K562 (cell line): Measurements from ENCODE around the gene EFNB3. TPM values are rescaled to one million over a fixed set of nuclear protein-coding genes. Genes with fewer than 3 reads are reported as not detected.

ENCODE experiments used
- ADNP ChIP-seq: fragments of 200-800 bp; sonication (Bioruptor generic); IDR thresholded peaks from 2 replicates; pipeline ENCODE4 v1.6.1; 2016; ENCODE audit warnings: missing genetic modification characterization, missing compliant biosample characterization
- CBX3 ChIP-seq, 2 experiments: IDR thresholded peaks; 1 replicate in 1 of 2; 2 replicates in 1 of 2; pipeline ENCODE4 v1.6.1; 2012; ENCODE audit warnings: inconsistent platforms in 2 of 2, low read length in 2 of 2, borderline replicate concordance in 1 of 2, control low read depth in 1 of 2
- EP400 ChIP-seq: fragments of 450-650 bp; IDR thresholded peaks from 2 replicates; pipeline ENCODE4 v1.6.1; 2017; ENCODE audit warnings: antibody characterized with exemption, mild to moderate bottlenecking, moderate library complexity
- MAFF ChIP-seq: IDR thresholded peaks from 2 replicates; pipeline ENCODE4 v1.6.1; 2012; ENCODE audit warnings: low read length, improper control_type of control experiment
- PRDM10 ChIP-seq: fragments of 450-650 bp; IDR thresholded peaks from 2 replicates; pipeline ENCODE4 v1.6.1; 2018; ENCODE audit not compliant: partially characterized antibody
- RAD21 ChIP-seq, 2 experiments: fragments of 250-450 bp in 1 of 2; fragments of 450-650 bp in 1 of 2; sonication (Bioruptor Pico) in 1 of 2; formaldehyde crosslinking in 1 of 2; IDR thresholded peaks in 1 of 2; conservative IDR thresholded peaks in 1 of 2; 2 replicates each; pipeline versions ENCODE4 v1.4.0 to v1.8.0; 2020 to 2022; ENCODE audit warnings: mild to moderate bottlenecking in 2 of 2, moderate library complexity in 1 of 2
- SMC3 ChIP-seq: conservative IDR thresholded peaks from 2 replicates; pipeline ENCODE4 v1.6.1; 2011; ENCODE audit warnings: low read depth, low read length, improper control_type of control experiment; ENCODE audit not compliant: insufficient read depth
- TRIM28 ChIP-seq: fragments of 450-650 bp; IDR thresholded peaks from 2 replicates; pipeline ENCODE4 v1.6.1; 2017
- UBTF ChIP-seq, 2 experiments: IDR thresholded peaks; 2 replicates each; pipeline ENCODE4 v1.6.1; 2012; ENCODE audit warnings: improper control_type of control experiment in 2 of 2, low read depth in 2 of 2, low read length in 2 of 2, borderline replicate concordance in 1 of 2
- polyA plus RNA-seq, 8 experiments: library from polyadenylated mRNA; depleted of rRNA in 4 of 8; stranded (reverse) in 5 of 8; unstranded in 3 of 8; fragments of >200 nt; fragmentation: Nextera tagmentation in 2 of 8; fragmentation: Illumina TruSeq in 1 of 8; extraction: Ambion mirVana in 2 of 8; extraction: Trizol in 1 of 8; gene quantifications; 2 replicates each; pipeline versions ENCODE4 v1.2.1 to v1.2.3, GENCODE V29; 2011 to 2014; ENCODE audit warnings: inconsistent platforms in 1 of 8, missing spikeins in 1 of 8
- total RNA-seq, 7 experiments: library from RNA; depleted of rRNA in 6 of 7; stranded (reverse); fragments of >200 nt in 6 of 7; fragmentation: Illumina TruSeq in 2 of 7; extraction: Trizol in 2 of 7; gene quantifications; 2 replicates each; pipeline versions ENCODE4 v1.2.1 to v1.2.3, GENCODE V29; 2011 to 2021; ENCODE audit warnings: low replicate concordance in 1 of 7
- TF ChIP-seq, protein P1 (sequence below), 3 experiments: IDR thresholded peaks in 2 of 3; conservative IDR thresholded peaks in 1 of 3; 2 replicates each; pipeline ENCODE4 v1.5.1; 2011 to 2012; ENCODE audit warnings: low read length in 3 of 3, mild to moderate bottlenecking in 3 of 3, control low read depth in 2 of 3, improper control_type of control experiment in 1 of 3, inconsistent platforms in 1 of 3, low read depth in 1 of 3, mixed read lengths in 1 of 3, moderate library complexity in 1 of 3; ENCODE audit not compliant: insufficient read depth in 2 of 3

EFNB3 gene
- total and polyA plus RNA-seq, 9 of the 15 experiments (the other 6 are each of a cell fraction or from before 2014, with no cell fraction given): not detected

GRCh38 chr17:7673239-7673638, 31.8 kb upstream of the EFNB3 start (continued):
- TF ChIP-seq, protein P1, sequence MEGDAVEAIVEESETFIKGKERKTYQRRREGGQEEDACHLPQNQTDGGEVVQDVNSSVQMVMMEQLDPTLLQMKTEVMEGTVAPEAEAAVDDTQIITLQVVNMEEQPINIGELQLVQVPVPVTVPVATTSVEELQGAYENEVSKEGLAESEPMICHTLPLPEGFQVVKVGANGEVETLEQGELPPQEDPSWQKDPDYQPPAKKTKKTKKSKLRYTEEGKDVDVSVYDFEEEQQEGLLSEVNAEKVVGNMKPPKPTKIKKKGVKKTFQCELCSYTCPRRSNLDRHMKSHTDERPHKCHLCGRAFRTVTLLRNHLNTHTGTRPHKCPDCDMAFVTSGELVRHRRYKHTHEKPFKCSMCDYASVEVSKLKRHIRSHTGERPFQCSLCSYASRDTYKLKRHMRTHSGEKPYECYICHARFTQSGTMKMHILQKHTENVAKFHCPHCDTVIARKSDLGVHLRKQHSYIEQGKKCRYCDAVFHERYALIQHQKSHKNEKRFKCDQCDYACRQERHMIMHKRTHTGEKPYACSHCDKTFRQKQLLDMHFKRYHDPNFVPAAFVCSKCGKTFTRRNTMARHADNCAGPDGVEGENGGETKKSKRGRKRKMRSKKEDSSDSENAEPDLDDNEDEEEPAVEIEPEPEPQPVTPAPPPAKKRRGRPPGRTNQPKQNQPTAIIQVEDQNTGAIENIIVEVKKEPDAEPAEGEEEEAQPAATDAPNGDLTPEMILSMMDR (IDR thresholded peaks at IDR 0.05 in 2 of 3, conservative IDR thresholded peaks at IDR 0.05 in 1 of 3; ENCODE audit: insufficient read depth in 2 of 3, low read depth in 1 of 3, low read length in 3 of 3): peak; percentile 53 to 59 (median 57)
- TF ChIP-seq CBX3 (IDR thresholded peaks at IDR 0.05; ENCODE audit: borderline replicate concordance in 1 of 2, low read length in 2 of 2) (peak in 1 of 2 experiments; percentile 68; a peak in 1 of 3 replicates), PRDM10 (no peak), SMC3 (0 out of 2 replicates have a peak, but pooled peaks have one; percentile 6), MAFF (no peak), RAD21 (CRISPR knock-in tag; conservative IDR thresholded peaks at IDR 0.05 in 1 of 2, IDR thresholded peaks at IDR 0.05 in 1 of 2) (peak; percentile 13 to 48; a peak in 2 of 4 replicates), UBTF (IDR thresholded peaks at IDR 0.05; ENCODE audit: borderline replicate concordance in 1 of 2, low read depth in 2 of 2, low read length in 2 of 2) (no peak), ADNP (tag) (0 out of 2 replicates have a peak, but pooled peaks have one; percentile 22), TRIM28 (0 out of 2 replicates have a peak, but pooled peaks have one; percentile 19), EP400 (no peak)
- TF ChIP-seq, all 486 proteins: peak for 7
